A673 (cell line): ENCODE results near the gene TBRG1.

ENCODE experiments used
- CTCF ChIP-seq: fragments of 300-800, 200-600 bp; sonication (generic); conservative IDR thresholded peaks from 2 replicates; pipeline ENCODE4 v1.5.1; 2017; ENCODE audit warnings: low read depth, mild to moderate bottlenecking, antibody characterized with exemption, low read length, moderate library complexity, mixed read lengths
- EZH2 ChIP-seq: fragments of 200-600 bp; sonication (generic); IDR thresholded peaks from 2 replicates; pipeline ENCODE4 v1.6.1; 2017; ENCODE audit warnings: borderline replicate concordance, low read depth, mild to moderate bottlenecking, mixed read lengths, antibody characterized with exemption, low read length; ENCODE audit not compliant: poor library complexity, severe bottlenecking

GRCh38 chr11:124610295-124610694, 12.4 kb upstream of the TBRG1 start:
- TF ChIP-seq CTCF (no peak), EZH2 (no peak)
